ENCODE results near the gene TMEM170A. TPM values are rescaled to one million over a fixed set of nuclear protein-coding genes. Genes with fewer than 3 reads are reported as not detected.

TMEM170A gene
- total and polyA plus RNA-seq, 2 of the 13 experiments (the other 11 are each of a cell fraction or from before 2014, with no cell fraction given) = 35.7 to 39.7 TPM

DNA sequence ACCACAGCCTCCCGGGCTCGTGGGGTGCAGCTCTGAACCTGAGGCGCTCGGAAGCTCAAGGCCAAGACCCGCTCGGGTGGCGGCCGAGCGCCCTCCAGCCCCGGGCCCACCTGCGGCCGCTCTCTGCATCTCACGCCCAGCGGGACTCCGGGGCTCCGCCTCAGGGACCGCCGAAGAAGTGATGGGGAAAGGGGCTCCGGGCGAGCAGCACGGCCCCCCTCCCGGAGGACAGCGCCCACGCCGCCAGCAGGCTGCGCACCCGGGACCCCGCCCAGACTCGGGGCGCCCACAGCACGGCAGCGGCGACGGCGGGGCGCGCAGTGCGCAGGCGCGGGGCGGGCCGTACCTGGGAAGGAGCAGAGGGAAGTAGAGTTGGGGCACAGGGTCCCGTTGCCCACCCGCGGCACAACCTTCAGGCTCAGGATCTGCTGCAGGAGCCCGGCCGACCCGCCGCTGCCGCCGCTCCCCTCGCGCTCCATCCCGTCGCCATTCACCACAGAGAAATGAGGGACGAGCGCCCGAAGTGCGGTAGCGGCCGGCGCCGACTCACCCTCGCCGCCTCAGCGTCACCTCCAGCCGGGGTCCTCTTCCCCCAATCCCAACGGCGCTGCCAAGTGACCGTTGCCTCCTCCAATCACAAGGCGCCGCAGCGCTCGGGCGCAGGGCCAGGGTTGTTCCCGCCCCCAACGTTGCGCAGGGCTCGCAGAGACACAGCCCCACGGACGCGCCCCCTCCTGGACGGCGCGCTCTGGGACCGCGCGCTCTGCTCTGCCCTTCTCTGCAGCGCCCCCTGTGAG lies at the start of gene TMEM170A (continued):
- no peak; the same call in 1 of the 2 replicates for TF ChIP-seq GLI4 (CRISPR knock-in tag; IDR thresholded peaks at IDR 0.05; ENCODE audit: borderline replicate concordance)
- TF ChIP-seq ZBTB3 (CRISPR knock-in tag; IDR thresholded peaks at IDR 0.05; ENCODE audit: borderline replicate concordance, low read depth) = peak; percentile 73; the same call in 1 of the 2 replicates
- TF ChIP-seq, protein P1, sequence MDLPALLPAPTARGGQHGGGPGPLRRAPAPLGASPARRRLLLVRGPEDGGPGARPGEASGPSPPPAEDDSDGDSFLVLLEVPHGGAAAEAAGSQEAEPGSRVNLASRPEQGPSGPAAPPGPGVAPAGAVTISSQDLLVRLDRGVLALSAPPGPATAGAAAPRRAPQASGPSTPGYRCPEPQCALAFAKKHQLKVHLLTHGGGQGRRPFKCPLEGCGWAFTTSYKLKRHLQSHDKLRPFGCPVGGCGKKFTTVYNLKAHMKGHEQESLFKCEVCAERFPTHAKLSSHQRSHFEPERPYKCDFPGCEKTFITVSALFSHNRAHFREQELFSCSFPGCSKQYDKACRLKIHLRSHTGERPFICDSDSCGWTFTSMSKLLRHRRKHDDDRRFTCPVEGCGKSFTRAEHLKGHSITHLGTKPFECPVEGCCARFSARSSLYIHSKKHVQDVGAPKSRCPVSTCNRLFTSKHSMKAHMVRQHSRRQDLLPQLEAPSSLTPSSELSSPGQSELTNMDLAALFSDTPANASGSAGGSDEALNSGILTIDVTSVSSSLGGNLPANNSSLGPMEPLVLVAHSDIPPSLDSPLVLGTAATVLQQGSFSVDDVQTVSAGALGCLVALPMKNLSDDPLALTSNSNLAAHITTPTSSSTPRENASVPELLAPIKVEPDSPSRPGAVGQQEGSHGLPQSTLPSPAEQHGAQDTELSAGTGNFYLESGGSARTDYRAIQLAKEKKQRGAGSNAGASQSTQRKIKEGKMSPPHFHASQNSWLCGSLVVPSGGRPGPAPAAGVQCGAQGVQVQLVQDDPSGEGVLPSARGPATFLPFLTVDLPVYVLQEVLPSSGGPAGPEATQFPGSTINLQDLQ (CRISPR knock-in tag; IDR thresholded peaks at IDR 0.05) = 0 out of 2 replicates have a peak, but pooled peaks have one; percentile 88
- no peak for TF ChIP-seq ZNF10 (CRISPR knock-in tag; IDR thresholded peaks at IDR 0.05; ENCODE audit: borderline replicate concordance, low read depth)
- TF ChIP-seq ZNF530 (CRISPR knock-in tag; IDR thresholded peaks at IDR 0.05; ENCODE audit: low read depth) = no peak
- no peak for TF ChIP-seq ZNF17 (CRISPR knock-in tag; IDR thresholded peaks at IDR 0.05)
- TF ChIP-seq, protein P2, sequence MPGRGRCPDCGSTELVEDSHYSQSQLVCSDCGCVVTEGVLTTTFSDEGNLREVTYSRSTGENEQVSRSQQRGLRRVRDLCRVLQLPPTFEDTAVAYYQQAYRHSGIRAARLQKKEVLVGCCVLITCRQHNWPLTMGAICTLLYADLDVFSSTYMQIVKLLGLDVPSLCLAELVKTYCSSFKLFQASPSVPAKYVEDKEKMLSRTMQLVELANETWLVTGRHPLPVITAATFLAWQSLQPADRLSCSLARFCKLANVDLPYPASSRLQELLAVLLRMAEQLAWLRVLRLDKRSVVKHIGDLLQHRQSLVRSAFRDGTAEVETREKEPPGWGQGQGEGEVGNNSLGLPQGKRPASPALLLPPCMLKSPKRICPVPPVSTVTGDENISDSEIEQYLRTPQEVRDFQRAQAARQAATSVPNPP (CRISPR knock-in tag; IDR thresholded peaks at IDR 0.05) = peak; percentile 29
- TF ChIP-seq, protein P3, sequence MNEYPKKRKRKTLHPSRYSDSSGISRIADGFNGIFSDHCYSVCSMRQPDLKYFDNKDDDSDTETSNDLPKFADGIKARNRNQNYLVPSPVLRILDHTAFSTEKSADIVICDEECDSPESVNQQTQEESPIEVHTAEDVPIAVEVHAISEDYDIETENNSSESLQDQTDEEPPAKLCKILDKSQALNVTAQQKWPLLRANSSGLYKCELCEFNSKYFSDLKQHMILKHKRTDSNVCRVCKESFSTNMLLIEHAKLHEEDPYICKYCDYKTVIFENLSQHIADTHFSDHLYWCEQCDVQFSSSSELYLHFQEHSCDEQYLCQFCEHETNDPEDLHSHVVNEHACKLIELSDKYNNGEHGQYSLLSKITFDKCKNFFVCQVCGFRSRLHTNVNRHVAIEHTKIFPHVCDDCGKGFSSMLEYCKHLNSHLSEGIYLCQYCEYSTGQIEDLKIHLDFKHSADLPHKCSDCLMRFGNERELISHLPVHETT (CRISPR knock-in tag; conservative IDR thresholded peaks at IDR 0.05) = peak; percentile 76
- TF ChIP-seq, protein P4, sequence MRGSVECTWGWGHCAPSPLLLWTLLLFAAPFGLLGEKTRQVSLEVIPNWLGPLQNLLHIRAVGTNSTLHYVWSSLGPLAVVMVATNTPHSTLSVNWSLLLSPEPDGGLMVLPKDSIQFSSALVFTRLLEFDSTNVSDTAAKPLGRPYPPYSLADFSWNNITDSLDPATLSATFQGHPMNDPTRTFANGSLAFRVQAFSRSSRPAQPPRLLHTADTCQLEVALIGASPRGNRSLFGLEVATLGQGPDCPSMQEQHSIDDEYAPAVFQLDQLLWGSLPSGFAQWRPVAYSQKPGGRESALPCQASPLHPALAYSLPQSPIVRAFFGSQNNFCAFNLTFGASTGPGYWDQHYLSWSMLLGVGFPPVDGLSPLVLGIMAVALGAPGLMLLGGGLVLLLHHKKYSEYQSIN (CRISPR knock-in tag; IDR thresholded peaks at IDR 0.05; ENCODE audit: borderline replicate concordance) = no peak
- TF ChIP-seq, protein P5, sequence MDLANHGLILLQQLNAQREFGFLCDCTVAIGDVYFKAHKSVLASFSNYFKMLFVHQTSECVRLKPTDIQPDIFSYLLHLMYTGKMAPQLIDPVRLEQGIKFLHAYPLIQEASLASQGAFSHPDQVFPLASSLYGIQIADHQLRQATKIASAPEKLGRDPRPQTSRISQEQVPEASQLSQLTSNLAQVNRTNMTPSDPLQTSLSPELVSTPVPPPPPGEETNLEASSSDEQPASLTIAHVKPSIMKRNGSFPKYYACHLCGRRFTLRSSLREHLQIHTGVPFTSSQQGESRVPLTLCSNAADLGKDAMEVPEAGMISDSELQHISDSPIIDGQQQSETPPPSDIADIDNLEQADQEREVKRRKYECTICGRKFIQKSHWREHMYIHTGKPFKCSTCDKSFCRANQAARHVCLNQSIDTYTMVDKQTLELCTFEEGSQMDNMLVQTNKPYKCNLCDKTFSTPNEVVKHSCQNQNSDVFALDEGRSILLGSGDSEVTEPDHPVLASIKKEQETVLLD (CRISPR knock-in tag; IDR thresholded peaks at IDR 0.05; ENCODE audit: low read depth) = peak; percentile 67; the same call in 1 of the 2 replicates
- 0 out of 2 replicates have a peak, but pooled peaks have one; percentile 2 for TF ChIP-seq RARG (CRISPR knock-in tag; IDR thresholded peaks at IDR 0.05; ENCODE audit: low read depth)
- TF ChIP-seq, protein P6, sequence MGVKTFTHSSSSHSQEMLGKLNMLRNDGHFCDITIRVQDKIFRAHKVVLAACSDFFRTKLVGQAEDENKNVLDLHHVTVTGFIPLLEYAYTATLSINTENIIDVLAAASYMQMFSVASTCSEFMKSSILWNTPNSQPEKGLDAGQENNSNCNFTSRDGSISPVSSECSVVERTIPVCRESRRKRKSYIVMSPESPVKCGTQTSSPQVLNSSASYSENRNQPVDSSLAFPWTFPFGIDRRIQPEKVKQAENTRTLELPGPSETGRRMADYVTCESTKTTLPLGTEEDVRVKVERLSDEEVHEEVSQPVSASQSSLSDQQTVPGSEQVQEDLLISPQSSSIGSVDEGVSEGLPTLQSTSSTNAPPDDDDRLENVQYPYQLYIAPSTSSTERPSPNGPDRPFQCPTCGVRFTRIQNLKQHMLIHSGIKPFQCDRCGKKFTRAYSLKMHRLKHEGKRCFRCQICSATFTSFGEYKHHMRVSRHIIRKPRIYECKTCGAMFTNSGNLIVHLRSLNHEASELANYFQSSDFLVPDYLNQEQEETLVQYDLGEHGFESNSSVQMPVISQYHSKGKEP (CRISPR knock-in tag; IDR thresholded peaks at IDR 0.05) = peak; percentile 62; the same call in 1 of the 2 replicates
- TF ChIP-seq RFXAP (CRISPR knock-in tag; IDR thresholded peaks at IDR 0.05; ENCODE audit: borderline replicate concordance) = peak; percentile 81; the same call in 1 of the 2 replicates
- no peak for TF ChIP-seq MZF1 (CRISPR knock-in tag; IDR thresholded peaks at IDR 0.05; ENCODE audit: borderline replicate concordance)
- TF ChIP-seq NFYC (CRISPR knock-in tag; IDR thresholded peaks at IDR 0.05) = peak; percentile 98
- TF ChIP-seq AKAP8 (CRISPR knock-in tag; IDR thresholded peaks at IDR 0.05) = no peak; the same call in 1 of the 2 replicates
